Measurements from ENCODE around the gene ST3GAL3. TPM values are rescaled to one million over a fixed set of nuclear protein-coding genes. Genes with fewer than 3 reads are reported as not detected.

Gene ST3GAL3
- total and polyA plus RNA-seq, 11 donors, result 14.4 to 31.7 (median 26.3) TPM

DNA sequence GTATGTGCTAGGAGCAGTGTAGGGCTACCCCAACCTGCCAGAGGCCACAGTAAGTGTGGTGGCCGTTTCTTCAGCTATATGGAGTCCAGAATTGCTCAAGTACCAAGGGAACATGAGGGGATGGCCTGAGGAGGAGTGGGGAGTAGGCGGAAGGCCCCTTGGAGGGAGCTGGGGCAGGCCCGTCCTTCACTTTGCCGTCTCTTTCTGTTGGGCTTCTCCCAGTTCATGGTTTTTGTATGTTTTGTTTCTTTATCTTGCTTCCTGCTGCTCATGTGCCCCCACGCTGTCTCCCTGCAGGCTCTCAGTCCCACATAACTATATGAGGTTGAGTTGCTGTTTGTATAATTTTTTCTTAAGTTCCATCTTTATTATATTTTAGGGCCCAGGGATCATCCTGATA lies 256.6 kb downstream of the ST3GAL3 start:
- TF ChIP-seq POLR2A (IDR thresholded peaks at IDR 0.05) (no peak), CTCF (IDR thresholded peaks at IDR 0.05) (no peak)
- intact Hi-C loops (cut with DNase I), result no loop called here
- 74 to 89% (median 85%) methylated on average over 5 of the region's 5 CpGs for WGBS, 4 donors
- H3K27ac ChIP-seq, result no peak overlapping the region
- H3K36me3 ChIP-seq, result peaks cover 0 to 85% (median 68%) of the 10 kb centered on the region in 9 donors
- DNase-seq (no peak), ATAC-seq (no peak)
- H3K4me1 ChIP-seq, result peaks cover 0 to 14% (median 0%) of the 10 kb centered on the region in 12 donors
- H3K4me3 ChIP-seq, result no peak overlapping the region
- H3K27me3 ChIP-seq, result no peaks in the 10 kb centered on the region
- no peaks in the 10 kb centered on the region for H3K9me3 ChIP-seq

GRCh38 chr1:43965316-43965715 lies 258.0 kb downstream of the ST3GAL3 start:
- Histone ChIP-seq H3K4me3 (no peak overlapping the region), H3K4me1 (peaks cover 0 to 21% (median 2%) of the 10 kb centered on the region in 12 donors), H3K27ac (no peak overlapping the region), H3K36me3 (peaks cover 0 to 71% (median 53%) of the 10 kb centered on the region in 9 donors), H3K27me3 (no peaks in the 10 kb centered on the region), H3K9me3 (no peaks in the 10 kb centered on the region)
- 88 to 94% (median 91%) methylated on average over 3 of the region's 3 CpGs for WGBS, 4 donors
- ATAC-seq (no peak), DNase-seq (no peak)
- intact Hi-C loops (cut with DNase I), result no loop called here
- TF ChIP-seq CTCF (IDR thresholded peaks at IDR 0.05), result no peak
- no peak for TF ChIP-seq POLR2A (IDR thresholded peaks at IDR 0.05)

DNA sequence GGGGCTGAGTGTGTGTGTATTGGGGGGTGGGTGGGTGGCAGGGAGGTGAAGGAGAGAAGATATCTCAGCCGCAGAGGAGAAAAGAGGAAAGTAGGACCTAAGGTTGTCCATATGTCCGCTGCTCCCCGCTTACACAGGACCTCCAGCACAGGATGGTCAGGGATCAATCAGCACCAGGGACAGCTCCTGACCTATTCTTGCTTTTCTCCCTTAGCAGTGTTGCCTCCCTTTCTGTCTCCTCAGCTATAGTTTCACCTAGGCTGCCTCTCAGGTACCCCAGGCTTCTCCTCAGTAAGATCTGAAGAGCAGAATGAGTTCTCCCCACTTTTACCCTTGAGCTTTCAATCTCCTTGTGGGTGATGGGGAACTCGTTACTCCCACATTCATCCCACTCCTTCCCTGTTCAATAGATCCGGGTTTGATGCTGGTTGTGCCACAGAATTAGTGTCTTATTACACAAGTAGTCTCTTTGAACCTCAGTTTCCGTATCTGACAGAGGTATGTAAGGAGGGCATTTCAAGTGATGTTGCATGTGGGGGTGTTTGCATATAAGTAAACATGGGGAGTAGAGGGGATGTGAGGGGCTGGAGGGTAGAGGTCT lies 261.1 kb downstream of the ST3GAL3 start:
- H3K9me3 ChIP-seq, result no peaks in the 10 kb centered on the region
- H3K4me1 ChIP-seq, result peaks cover 0 to 19% (median 10%) of the 10 kb centered on the region in 12 donors
- DNase-seq (no peak), ATAC-seq (no peak)
- TF ChIP-seq POLR2A (IDR thresholded peaks at IDR 0.05) (no peak), CTCF (IDR thresholded peaks at IDR 0.05) (no peak)
- no peak overlapping the region for H3K4me3 ChIP-seq
- intact Hi-C loops (cut with DNase I), result loop anchor here in 1 of 10 donors (2.0 kb wide), 1 partner anchor 20 kb away; no protein-coding TSS in a partner anchor
- no peak overlapping the region for H3K27ac ChIP-seq
- H3K27me3 ChIP-seq, result no peaks in the 10 kb centered on the region
- peaks cover 0 to 56% (median 32%) of the 10 kb centered on the region in 9 donors for H3K36me3 ChIP-seq
- WGBS, 4 donors, result 79 to 82% (median 80%) methylated on average over 6 of the region's 6 CpGs

- peak overlapping the region in 9 of 12 donors; percentile 61 to 96 (median 87) for H3K4me3 ChIP-seq
- H3K9me3 ChIP-seq, result no peaks in the 10 kb centered on the region
- H3K27ac ChIP-seq, result no peak overlapping the region
- H3K4me1 ChIP-seq, result peaks cover 0 to 27% (median 17%) of the 10 kb centered on the region in 12 donors
- no peaks in the 10 kb centered on the region for H3K27me3 ChIP-seq
- intact Hi-C loops (cut with DNase I), result loop anchor here in 1 of 10 donors (2.0 kb wide), 1 partner anchor 21 kb away; no protein-coding TSS in a partner anchor
- ATAC-seq, result no peak
- TF ChIP-seq POLR2A (IDR thresholded peaks at IDR 0.05), result no peak
- no peak for TF ChIP-seq CTCF (IDR thresholded peaks at IDR 0.05)
- peaks cover 0 to 47% (median 24%) of the 10 kb centered on the region in 9 donors for H3K36me3 ChIP-seq
- WGBS, 4 donors, result 50 to 54% (median 53%) methylated on average over 7 of the region's 7 CpGs
- DNase-seq, result no peak
These were observed 262.0 kb downstream of the ST3GAL3 start for GRCh38 chr1:43969416-43969745.
